ENCODE data around the gene MS4A10.

The MS4A10 gene

DNA sequence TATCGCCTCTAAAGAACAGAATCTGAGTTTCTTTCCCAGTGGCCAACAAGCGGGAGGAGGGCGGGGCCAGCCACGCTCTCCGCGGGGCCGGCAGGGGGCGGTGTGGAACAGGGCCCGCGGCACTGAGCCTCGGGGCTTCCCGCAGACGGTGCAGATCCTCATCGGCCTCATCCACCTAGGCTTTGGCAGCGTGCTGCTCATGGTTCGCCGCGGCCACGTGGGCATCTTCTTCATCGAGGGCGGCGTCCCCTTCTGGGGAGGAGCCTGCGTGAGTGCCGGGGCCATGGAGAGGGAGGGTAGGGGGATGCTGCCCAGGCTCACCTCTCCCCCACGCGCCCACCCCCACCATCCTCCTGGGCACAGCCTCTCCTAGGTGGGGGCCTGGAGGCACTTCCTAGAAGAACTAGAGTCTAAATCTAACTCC, 17.7 kb upstream of the MS4A10 start:
- no peak for DNase-seq

DNA sequence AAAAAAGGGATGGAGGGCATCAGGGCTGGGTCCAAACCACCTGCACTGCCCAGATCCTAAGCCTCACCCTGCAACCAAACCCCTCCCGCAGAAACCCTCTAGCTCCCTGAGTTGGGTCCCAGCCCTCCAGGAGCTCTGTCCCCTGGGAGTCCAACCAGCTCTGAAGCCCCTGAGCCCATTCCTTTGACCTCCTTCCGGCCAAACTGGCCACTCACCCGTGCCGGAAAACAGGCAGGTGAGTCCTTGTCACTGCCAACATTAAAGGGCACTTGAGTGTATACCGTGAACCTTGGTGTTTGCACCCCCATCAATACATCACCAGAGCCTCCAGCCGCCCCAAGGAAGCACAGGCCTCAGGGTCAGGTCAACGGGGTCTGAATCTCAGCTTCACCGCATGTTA, 16.9 kb upstream of the MS4A10 start:
- no peak for DNase-seq

DNA sequence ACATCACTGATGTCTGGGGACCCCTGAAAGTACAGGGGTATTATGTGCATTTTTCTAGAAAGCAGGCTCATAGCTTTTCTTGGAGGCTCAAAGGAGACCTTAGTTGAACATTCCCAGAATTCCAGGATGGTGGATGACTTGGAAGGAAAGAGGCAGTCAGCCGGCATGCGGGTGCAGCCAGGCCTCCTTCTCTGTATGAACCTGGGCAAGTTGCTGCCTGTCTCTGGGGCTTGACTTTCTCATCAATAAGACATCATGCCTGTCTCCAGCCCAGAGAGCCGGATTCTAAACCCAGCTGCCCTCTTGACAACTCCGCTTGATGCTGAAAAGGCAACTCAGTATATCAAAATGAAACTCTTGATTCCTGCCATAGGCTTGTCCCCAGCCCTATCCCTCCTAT, 15.9 kb upstream of the MS4A10 start:
- no peak for DNase-seq

DNA sequence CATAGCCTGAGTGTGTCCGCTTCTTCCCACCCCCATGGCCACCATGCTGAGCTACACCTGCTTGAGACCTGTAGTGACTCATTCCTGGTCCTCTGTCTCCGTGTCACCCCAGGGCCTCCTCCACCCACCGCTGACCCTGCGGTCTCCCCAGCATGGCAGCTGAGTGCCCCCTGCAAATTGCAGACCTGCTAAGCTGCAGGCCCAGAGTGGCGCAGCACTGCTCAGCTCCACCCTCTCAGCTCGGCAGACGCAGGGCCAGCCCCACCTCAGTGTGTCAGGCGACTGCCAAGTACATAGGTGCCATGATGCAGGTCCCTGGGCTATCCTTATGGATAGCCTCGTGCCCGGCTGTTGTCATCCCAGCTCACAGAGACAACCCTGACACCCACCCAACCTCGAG, 15.3 kb upstream of the MS4A10 start:
- no peak for DNase-seq

GRCh38 chr11:60771146-60771545, 14.0 kb upstream of the MS4A10 start:
- DNase-seq: no peak

DNA sequence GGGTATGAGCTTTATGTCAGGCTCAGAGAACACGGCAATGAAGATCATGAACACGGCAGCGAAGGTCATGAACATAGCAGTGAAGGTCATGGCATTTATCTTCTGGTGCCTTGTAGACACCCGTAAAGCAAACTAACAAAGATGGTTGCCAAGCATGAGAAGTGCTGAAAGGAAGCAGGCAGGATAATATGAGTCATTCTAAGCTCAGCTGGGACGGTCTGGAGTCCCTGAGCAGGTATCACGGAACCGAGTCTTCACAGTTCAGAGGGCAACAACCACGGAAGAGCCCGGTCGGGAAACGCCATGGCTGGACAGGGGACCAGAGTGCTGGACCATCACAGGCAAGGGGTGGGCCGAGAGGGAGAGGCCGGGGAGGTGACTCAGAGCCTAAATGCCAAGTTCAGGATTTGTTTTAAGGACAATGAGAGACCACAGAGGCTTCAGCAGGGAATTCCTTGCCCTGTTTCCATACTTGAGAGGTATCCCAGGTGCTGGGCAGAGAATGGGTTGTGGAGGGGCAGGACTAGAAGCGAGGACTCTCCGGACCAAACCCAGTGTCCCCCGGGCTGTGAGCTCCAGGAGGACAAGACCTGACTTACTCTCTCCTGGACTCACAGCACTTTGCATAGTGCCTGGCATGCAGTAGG, 13.1 kb upstream of the MS4A10 start:
- no peak for DNase-seq

GRCh38 chr11:60772666-60773065, 12.5 kb upstream of the MS4A10 start:
- DNase-seq: no peak

DNA sequence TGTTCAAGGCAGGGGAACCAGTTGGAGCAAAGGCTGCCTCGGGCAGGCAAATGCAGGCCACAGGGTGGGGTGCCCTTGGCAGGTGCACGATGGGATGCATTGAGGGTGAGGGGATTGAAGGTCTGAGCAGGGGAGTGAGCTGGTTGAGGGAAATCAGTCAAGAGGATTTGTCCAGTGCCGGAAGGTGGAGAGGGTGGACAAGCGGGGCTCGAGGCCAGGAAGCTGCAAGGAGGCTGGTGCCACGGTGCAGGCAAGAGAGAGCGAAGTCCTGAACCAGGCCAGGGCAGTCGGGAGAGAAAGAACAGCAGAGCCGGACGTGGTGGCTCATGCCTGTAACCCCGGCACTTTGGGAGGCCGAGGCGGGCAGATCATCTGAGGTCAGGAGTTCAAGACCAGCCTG, 10.4 kb upstream of the MS4A10 start:
- DNase-seq: no peak

DNA sequence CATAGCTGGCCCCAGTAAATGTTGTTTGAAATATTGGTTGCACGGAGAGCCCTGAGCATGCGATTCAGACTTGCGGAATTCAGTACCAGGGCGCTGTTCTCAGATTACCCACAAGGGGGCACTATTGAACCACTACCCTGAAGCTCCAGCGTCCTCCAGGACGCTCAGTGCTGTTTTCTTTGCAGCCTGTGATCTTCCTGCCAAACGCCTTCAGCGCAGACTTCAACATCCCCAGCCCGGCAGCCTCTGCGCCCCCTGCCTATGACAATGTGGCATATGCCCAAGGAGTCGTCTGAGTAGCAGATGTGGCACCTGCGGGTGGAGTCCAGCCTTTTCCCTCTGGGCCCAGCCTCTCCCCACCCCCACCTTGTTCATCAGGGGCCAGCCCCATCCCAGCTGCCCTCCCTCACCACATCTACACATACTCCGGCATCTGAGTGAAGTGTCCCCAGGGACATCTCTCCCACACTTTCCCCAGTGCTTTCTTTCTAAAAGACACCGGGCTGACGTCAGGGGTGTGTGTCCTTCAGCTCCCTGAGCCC, 9.6 kb upstream of the MS4A10 start:
- peak; percentile 82 for DNase-seq

DNA sequence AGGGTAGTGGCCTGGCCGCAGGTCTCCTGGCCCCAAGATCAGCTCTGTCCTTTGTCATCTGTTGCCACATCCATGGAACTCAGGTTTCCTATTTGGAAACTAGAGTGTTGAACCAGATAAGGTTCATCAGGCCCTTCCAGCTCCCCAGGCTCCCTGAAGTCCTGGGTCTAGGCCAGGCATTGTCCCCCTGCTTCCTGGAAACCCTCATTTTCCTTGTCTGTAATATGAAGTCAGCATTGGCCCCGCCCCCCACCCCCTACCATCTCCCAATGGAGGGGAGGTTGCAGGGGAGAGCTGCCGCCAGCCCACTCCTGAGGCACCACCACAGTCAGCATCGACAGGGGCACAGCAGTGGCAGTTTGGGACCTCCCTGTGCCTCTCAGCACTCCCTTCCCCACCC, 9.0 kb upstream of the MS4A10 start:
- DNase-seq: no peak

DNA sequence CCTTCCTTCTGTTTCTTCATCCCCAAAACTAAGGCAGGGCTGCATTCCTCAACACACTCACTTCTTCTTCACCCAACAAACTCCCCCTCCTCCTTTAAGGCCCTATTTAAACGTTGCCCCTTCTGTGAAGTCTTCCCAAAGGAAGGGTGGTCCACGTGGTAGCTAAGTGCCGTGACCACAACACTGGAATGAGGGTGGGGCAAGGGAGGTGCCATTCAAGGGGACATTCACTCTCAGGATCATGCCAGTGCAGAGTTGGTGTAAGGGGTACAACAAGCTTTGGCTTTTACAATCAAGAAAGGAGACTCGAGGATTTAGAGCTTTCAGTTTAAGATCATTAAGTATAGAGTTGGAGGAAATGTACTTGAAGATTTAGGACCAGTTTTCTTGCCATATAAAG, 8.0 kb upstream of the MS4A10 start:
- DNase-seq: no peak

DNA sequence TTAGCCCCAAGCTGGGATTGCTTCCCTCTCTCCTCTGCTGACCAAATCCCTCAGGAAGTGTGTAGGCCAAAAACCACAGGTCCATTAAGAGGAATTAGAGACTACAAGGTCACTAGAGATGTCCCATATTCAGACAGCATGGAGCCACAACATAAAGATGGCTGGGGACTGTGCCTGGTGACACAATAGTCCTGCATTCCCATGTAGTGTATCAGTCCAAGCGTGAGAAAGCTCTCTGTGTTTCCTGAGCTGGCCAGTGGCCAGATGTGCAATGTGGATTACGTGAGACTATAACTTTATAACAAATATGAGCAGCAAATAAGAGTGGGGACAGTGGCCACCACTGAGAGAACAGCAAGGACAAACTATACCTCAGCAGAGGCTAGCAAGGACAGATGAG, 7.6 kb upstream of the MS4A10 start:
- no peak for DNase-seq

DNA sequence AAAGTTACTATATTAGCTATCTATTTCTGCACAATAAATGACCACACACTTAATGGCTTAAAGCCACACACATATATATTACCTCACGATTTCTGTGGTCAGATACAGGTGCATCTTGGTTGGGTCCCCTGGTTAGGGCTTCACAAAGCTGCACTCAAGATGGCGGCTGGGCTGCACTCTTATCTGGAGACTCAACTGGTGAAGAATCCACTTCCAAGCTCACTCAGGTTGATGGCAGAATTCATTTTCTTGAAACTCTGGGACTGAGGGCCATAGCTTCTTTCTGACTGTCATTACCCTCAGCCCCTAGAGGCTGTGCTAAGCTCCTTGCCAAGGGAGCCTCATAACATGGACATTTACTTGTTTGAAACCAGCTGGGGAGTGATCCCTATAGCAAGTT, 5.1 kb upstream of the MS4A10 start:
- no peak for DNase-seq

GRCh38 chr11:60780774-60781173, 4.4 kb upstream of the MS4A10 start:
- no peak for DNase-seq

GRCh38 chr11:60781286-60781980, 3.7 kb upstream of the MS4A10 start:
- no peak for DNase-seq

DNA sequence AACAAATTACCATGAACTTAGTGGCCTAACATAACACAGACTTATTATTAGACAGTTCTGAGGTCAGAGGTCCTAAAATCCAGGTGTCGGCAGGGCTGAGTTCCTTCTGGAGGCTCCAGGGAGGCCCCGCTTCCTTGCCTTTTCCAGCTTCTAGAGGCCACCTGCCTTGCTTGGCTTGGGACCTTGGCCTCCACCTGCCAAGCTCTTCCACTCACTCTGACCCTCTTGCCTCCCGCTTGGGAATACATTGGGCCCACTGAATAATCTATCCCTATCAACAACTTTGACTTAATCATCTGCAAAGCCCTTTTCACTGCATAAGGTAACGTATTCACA, 3.2 kb upstream of the MS4A10 start:
- no peak for DNase-seq

- DNase-seq: no peak
Measured at GRCh38 chr11:60782393-60783140, 2.6 kb upstream of the MS4A10 start.

DNA sequence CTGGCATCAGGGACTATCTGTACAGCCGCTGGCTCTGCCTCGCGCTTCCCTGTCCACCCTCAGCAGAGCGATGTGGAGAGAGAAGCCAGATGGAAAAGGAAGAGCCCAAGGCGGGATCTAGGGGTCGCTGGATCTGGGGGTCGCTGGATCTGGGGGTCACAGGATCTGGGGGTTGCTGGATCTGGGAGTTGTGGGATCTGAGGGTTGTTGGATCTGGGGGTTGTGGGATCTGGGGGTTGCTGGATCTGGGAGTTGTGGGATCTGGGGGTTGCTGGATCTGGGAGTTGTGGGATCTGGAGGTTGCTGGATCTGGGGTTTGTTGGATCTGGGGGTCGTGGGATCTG, 2.0 kb upstream of the MS4A10 start:
- DNase-seq: no peak

- DNase-seq: no peak
Measured at GRCh38 chr11:60783911-60784310, 1.2 kb upstream of the MS4A10 start.

- DNase-seq: no peak
Measured at GRCh38 chr11:60785806-60786361, 751 bp downstream of the MS4A10 start.

DNA sequence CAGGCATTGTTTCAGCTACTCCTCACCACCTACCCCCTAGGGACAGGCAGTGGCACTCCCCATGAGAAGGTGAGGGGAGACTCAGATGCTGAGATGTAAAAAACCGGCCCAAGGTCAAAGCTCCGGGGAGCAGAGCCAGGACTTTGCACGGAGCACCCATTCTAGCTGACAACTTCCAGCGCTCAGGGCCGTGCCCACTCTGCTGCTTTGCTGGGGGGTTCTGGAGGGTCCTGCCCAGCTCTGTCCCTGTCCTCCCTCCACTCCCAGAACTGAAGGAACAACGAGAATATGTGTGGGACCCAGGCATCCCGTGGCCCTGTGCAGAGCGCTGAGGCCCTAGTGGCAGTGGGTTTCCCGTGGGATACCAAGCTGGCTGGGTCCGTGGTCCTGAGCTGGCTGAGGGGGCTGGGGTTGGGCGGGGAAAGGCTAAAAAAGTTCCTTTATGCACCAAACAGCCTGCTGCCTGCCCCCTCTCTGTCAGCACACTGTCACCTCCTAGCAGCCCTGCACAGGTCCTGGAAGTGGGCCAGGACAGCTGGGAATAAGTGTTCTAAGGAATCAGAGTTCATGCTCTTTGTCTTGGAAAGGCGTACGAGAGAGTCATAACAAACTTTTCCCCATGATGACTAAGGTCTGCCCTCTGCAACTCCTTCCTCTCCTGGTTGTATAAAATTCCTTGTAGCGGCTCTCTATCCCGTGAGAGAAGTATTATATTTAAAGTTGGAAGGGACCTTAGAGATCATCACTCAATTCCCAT, 1.9 kb downstream of the MS4A10 start:
- DNase-seq: no peak

DNA sequence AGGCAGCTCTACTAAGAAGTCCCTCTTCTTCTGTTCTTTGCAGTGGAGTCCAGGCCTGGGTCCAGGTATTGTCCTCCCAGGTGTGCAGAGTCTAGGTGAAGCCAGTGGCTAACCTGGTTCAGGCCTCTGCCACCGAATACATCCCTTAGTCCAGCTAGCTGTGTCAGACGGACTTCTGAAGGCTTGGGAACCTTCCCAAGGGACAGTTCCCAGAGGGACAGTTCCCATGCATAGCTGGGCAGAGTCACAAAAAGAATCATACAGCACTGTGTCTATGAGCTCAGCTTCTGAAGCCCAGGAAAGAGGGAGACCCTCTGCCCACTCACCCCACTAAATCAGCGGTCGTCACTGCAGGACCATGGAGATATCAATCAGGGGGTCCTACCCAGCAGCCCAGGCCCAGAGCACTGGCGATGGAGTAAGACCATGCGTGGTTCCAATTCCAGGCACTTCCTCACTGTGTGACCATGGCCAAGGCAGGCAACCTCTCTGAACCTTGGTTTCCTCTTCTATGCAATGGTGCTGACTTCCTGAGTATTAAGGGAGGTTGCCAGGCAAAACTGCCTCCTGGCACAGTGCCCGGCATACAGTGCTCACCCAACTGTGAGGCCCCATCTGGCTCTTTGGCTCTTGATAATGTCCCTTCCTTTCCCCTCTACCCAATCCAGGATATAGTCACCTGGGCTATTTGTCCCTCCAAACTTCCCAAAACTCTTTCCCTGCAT, 3.4 kb downstream of the MS4A10 start:
- no peak for DNase-seq
